HEK293 (cell line): Measurements from ENCODE around the gene FBXO10.

Experiments used
- CTCF ChIA-PET: fragments of 350-600 bp; formaldehyde crosslinking; extraction: SDS; loops from one replicate; lab custom pipeline; 2021; ENCODE audit warnings: antibody characterized with exemption; lab: Yijun Ruan, JAX
- POLR2A ChIA-PET: fragments of 300-600 bp; formaldehyde crosslinking; extraction: SDS; loops from one replicate; lab custom pipeline; 2020; ENCODE audit warnings: antibody characterized with exemption, inconsistent platforms; lab: Yijun Ruan, JAX
- H3K27ac ChIP-seq: fragments of 200-500 bp; sonication (Bioruptor generic); 2 replicates; pipeline ENCODE4 v1.5.1; 2014; ENCODE audit warnings: low read depth, low read length, control low read depth, inconsistent platforms; ENCODE audit errors: extremely low read depth
- H3K36me3 ChIP-seq, 2 experiments: fragments of 200-500 bp in 1 of 2; sonication (Bioruptor generic) in 1 of 2; 1 replicate in 1 of 2; 2 replicates in 1 of 2; pipeline ENCODE4 v1.5.1; 2014 to 2017; ENCODE audit warnings: inconsistent platforms in 2 of 2, low read length in 2 of 2; ENCODE audit not compliant: control insufficient read depth in 2 of 2, insufficient read depth in 1 of 2
- H3K4me1 ChIP-seq: fragments of 200-500 bp; sonication (Bioruptor generic); 2 replicates; pipeline ENCODE4 v1.5.1; 2014; ENCODE audit warnings: mild to moderate bottlenecking, low read length, inconsistent platforms; ENCODE audit not compliant: control insufficient read depth, insufficient read depth
- H3K4me3 ChIP-seq: 2 replicates; pipeline ENCODE4 v1.5.1; 2011; ENCODE audit warnings: low read depth, mild to moderate bottlenecking, control low read depth, low read length, moderate library complexity
- H3K9me3 ChIP-seq: fragments of 200-500 bp; sonication (Bioruptor generic); 2 replicates; pipeline ENCODE4 v1.5.1; 2014; ENCODE audit warnings: low read depth, low read length, inconsistent platforms; ENCODE audit not compliant: control insufficient read depth, insufficient read depth
- BCL11B ChIP-seq: fragments of 450-650 bp; formaldehyde crosslinking; IDR thresholded peaks from 2 replicates; pipeline ENCODE4 v1.5.1; 2016; ENCODE audit warnings: low read depth, missing biosample characterization, missing genetic modification characterization
- HOXA7 ChIP-seq: sonication (generic); formaldehyde crosslinking; IDR thresholded peaks from 2 replicates; pipeline ENCODE4 v1.8.1; 2022; ENCODE audit warnings: missing genetic modification reagents, borderline replicate concordance
- HOXD13 ChIP-seq: sonication (generic); formaldehyde crosslinking; IDR thresholded peaks from 2 replicates; pipeline ENCODE4 v1.8.0; 2022; ENCODE audit warnings: missing genetic modification reagents, borderline replicate concordance
- KLF1 ChIP-seq: fragments of 450-650 bp; formaldehyde crosslinking; IDR thresholded peaks from 2 replicates; pipeline ENCODE4 v1.5.1; 2016; ENCODE audit warnings: missing biosample characterization, missing genetic modification characterization
- KLF17 ChIP-seq: fragments of 450-650 bp; formaldehyde crosslinking; IDR thresholded peaks from 2 replicates; pipeline ENCODE4 v1.5.1; 2016; ENCODE audit warnings: missing biosample characterization, missing genetic modification characterization
- YY2 ChIP-seq: fragments of 450-650 bp; formaldehyde crosslinking; IDR thresholded peaks from 2 replicates; pipeline ENCODE4 v1.5.1; 2016; ENCODE audit warnings: missing biosample characterization, missing genetic modification characterization
- ZBTB17 ChIP-seq: fragments of 450-650 bp; formaldehyde crosslinking; IDR thresholded peaks from 2 replicates; pipeline ENCODE4 v1.5.1; 2016; ENCODE audit warnings: missing biosample characterization, missing genetic modification characterization
- ZBTB48 ChIP-seq: fragments of 450-650 bp; formaldehyde crosslinking; IDR thresholded peaks from 2 replicates; pipeline ENCODE4 v1.5.1; 2016; ENCODE audit warnings: missing biosample characterization, missing genetic modification characterization
- ZIC2 ChIP-seq: fragments of 450-650 bp; formaldehyde crosslinking; IDR thresholded peaks from 2 replicates; pipeline ENCODE4 v1.5.1; 2016; ENCODE audit warnings: missing biosample characterization, missing genetic modification characterization
- ZNF280D ChIP-seq: fragments of 450-650 bp; formaldehyde crosslinking; IDR thresholded peaks from 2 replicates; pipeline ENCODE4 v1.5.1; 2016; ENCODE audit warnings: missing biosample characterization, missing genetic modification characterization
- ZNF335 ChIP-seq: fragments of 450-650 bp; formaldehyde crosslinking; conservative IDR thresholded peaks from 2 replicates; pipeline ENCODE4 v1.5.1; 2016; ENCODE audit warnings: missing biosample characterization, missing genetic modification characterization
- ZNF433 ChIP-seq: fragments of 450-650 bp; formaldehyde crosslinking; IDR thresholded peaks from 2 replicates; pipeline ENCODE4 v1.5.1; 2016; ENCODE audit warnings: missing biosample characterization, missing genetic modification characterization, low read depth
- ZNF518A ChIP-seq: fragments of 450-650 bp; formaldehyde crosslinking; conservative IDR thresholded peaks from 2 replicates; pipeline ENCODE4 v1.5.1; 2016; ENCODE audit warnings: low read depth, missing biosample characterization, missing genetic modification characterization
- ZNF561 ChIP-seq: fragments of 450-650 bp; IDR thresholded peaks from 2 replicates; pipeline ENCODE4 v1.5.1; 2018; ENCODE audit warnings: missing biosample characterization, missing genetic modification characterization, borderline replicate concordance
- ZNF623 ChIP-seq: fragments of 450-650 bp; formaldehyde crosslinking; IDR thresholded peaks from 2 replicates; pipeline ENCODE4 v1.5.1; 2016; ENCODE audit warnings: missing biosample characterization, missing genetic modification characterization
- ZNF677 ChIP-seq: fragments of 450-650 bp; IDR thresholded peaks from 2 replicates; pipeline ENCODE4 v1.5.0; 2018; ENCODE audit warnings: missing biosample characterization, mild to moderate bottlenecking, missing genetic modification characterization, moderate library complexity
- ZNF701 ChIP-seq: fragments of 450-650 bp; formaldehyde crosslinking; IDR thresholded peaks from 2 replicates; pipeline ENCODE4 v1.5.1; 2016; ENCODE audit warnings: missing biosample characterization, missing genetic modification characterization
- ZNF843 ChIP-seq: fragments of 450-650 bp; formaldehyde crosslinking; IDR thresholded peaks from 2 replicates; pipeline ENCODE4 v1.5.1; 2016; ENCODE audit warnings: missing biosample characterization, missing genetic modification characterization

FBXO10 gene

GRCh38 chr9:37534412-37534811 lies 41.8 kb downstream of the FBXO10 start:
- POLR2A ChIA-PET, result interaction anchor here (0.5 to 0.8 kb wide), 2 partner anchors 18 to 26 kb away, joined by 3 to 4 read pairs; no protein-coding TSS in a partner anchor
- CTCF ChIA-PET, result interaction anchor here (0.6 kb wide), 2 partner anchors 113 to 758 kb away, joined by 3 to 4 read pairs; no protein-coding TSS in a partner anchor
- Histone ChIP-seq H3K36me3 (peaks cover 0 to 71% of the 10 kb centered on the region in 2 experiments; a peak in 2 of 3 replicates), H3K9me3 (no peaks in the 10 kb centered on the region), H3K27ac (no peak overlapping the region), H3K4me3 (no peak overlapping the region), H3K4me1 (no peaks in the 10 kb centered on the region)
- TF ChIP-seq HOXA7 (no peak), ZNF623 (tag by site-specific recombination) (no peak), YY2 (tag by site-specific recombination) (no peak), ZNF433 (tag by site-specific recombination) (no peak), ZNF335 (tag by site-specific recombination) (no peak), BCL11B (no peak), HOXD13 (no peak)

GRCh38 chr9:37531699-37532098 lies 44.5 kb downstream of the FBXO10 start:
- Histone ChIP-seq H3K36me3 (peaks cover 0 to 69% of the 10 kb centered on the region in 2 experiments; a peak in 2 of 3 replicates), H3K4me1 (no peaks in the 10 kb centered on the region), H3K27ac (no peak overlapping the region), H3K4me3 (no peak overlapping the region), H3K9me3 (no peaks in the 10 kb centered on the region)
- ChIA-PET CTCF (no interaction called here), POLR2A (no interaction called here)
- no peak for TF ChIP-seq ZIC2 (tag by site-specific recombination)
- TF ChIP-seq ZNF677 (tag by site-specific recombination), result no peak
- no peak for TF ChIP-seq ZNF518A (tag by site-specific recombination)
- no peak for TF ChIP-seq ZBTB48
- TF ChIP-seq ZBTB17, result no peak
- TF ChIP-seq ZNF280D (tag by site-specific recombination), result no peak
- TF ChIP-seq KLF17 (tag by site-specific recombination), result no peak
- no peak for TF ChIP-seq ZNF561 (tag by site-specific recombination)
- no peak for TF ChIP-seq ZNF843 (tag by site-specific recombination)
- TF ChIP-seq KLF1 (tag by site-specific recombination), result no peak
- TF ChIP-seq ZNF701, result no peak
